Hematopoietic multipotent progenitor cell treated with erythropoietin and hydrocortisone succinate and interleukin-3 and kit ligand, for 8 days (in vitro differentiated cells): ENCODE results near the gene OSBPL2.

ENCODE experiments used
- DNase-seq: peaks from one replicate; pipeline ENCODE4 v3.0.0-alpha.2; 2015

The OSBPL2 gene

GRCh38 chr20:62303340-62304226, 65.3 kb downstream of the OSBPL2 start:
- DNase-seq: peak; percentile 27

- DNase-seq: no peak
Measured at GRCh38 chr20:62304331-62305148, 66.2 kb downstream of the OSBPL2 start.

- DNase-seq: no peak
Measured at GRCh38 chr20:62305149-62305764, 66.9 kb downstream of the OSBPL2 start.

DNA sequence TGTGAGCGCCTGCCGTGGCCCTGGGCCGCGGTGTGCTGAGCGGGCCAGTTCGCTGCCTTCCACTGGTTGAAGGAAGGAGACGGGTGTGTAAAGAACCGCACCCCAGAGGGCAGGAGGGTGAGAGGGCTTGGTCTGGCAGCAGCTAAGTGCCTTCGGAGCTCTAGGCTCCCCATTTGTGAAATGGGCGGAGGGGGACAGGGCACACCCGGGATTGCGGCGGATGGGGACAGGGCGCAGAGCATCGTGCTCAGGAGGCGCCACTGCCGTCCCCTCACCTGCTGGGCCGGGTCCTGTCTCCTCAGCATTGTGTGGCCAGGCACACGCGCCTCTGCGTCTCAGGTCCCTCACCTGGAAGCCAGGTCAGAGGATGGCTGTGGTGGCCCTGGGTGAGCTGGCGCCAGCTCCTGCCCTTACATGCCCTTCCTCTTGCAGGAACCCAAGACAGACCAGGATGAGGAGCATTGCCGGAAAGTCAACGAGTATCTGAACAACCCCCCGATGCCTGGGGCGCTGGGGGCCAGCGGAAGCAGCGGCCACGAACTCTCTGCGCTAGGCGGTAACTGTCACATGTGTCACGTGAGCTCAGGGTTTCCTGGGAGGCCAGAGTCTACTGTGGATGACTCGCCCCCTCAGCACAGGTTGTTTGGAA, 67.6 kb downstream of the OSBPL2 start:
- no peak for DNase-seq

DNA sequence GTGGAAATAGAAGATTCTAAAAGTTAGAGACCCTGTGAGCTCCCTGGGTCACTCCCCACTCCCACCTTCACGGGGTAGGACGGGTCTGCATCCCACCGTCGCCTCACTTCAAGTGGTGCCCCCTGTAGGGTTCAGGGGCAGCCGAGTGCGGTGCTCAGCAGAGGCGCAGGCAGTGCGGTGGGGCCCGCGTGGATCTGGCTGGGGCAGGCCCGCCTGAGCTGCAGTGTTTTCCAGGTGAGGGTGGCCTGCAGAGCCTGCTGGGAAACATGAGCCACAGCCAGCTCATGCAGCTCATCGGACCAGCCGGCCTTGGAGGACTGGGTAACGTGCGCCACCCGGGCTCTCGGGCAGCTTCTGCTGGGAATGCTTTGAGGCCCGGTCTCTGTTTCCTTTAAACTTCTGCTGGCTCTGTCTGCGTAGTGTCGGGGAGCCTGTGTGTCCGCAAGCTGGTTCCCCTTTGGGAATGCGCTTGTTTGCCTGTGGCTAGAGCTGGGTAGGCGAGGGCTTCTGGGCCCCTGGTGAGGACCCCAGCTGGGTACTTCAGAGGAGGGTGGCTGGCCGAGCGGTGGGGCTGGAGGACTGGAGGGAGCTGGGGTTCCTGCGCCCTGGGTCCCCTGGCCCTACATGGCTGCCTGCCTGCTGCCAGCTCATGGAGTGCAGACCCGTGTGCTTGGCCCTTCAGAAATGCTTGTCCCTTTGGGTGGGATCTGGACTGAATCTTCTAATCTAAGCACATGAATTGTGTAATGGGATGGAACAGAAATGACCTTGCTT, 68.3 kb downstream of the OSBPL2 start:
- no peak for DNase-seq

GRCh38 chr20:62307226-62308101, 69.1 kb downstream of the OSBPL2 start:
- no peak for DNase-seq

GRCh38 chr20:62308102-62308822, 69.9 kb downstream of the OSBPL2 start:
- DNase-seq: no peak

- no peak for DNase-seq
Measured at GRCh38 chr20:62309198-62309944, 71.0 kb downstream of the OSBPL2 start.

DNA sequence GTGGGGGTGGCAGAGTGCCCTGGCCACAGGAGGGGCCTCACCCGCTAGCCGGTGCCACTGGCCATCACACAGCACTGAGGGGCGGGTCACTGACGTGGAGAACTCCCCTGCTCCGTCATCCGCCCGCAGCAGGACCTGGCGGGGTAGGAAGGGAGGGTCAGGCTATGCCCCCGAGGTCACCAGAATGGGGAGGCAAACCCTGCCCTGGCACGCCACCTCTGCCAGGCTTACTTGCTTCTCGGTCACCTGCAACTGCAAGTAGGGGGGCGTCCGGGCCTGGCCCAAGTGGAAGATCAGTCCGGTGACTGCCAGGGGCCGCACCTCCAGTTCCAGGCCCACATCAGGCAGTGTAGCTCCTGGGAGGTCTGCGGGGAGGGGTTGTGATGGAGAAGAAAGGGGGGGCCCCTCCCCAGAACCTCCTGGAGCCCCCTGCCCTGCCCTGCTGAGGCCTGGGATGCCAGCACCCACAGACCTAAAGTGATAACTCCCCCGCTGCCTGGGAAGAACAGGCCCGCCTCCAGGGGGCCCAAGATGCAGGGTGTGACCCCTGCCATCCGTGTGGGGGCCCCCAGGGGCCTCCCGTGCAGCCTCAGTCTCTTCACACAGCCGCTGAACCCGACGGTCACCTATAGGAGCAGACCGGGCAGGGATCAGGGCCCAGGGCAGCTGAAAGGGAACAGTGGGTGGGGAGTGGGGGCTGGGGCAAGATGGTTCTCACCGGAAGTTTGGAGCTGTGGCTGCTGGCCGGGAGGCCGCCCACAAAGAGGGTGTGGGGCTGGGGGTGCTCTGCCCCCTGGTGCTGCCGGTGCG, 71.8 kb downstream of the OSBPL2 start:
- no peak for DNase-seq

GRCh38 chr20:62310757-62311121, 72.4 kb downstream of the OSBPL2 start:
- DNase-seq: no peak

- DNase-seq: no peak
Measured at GRCh38 chr20:62311150-62311549, 72.8 kb downstream of the OSBPL2 start.

DNA sequence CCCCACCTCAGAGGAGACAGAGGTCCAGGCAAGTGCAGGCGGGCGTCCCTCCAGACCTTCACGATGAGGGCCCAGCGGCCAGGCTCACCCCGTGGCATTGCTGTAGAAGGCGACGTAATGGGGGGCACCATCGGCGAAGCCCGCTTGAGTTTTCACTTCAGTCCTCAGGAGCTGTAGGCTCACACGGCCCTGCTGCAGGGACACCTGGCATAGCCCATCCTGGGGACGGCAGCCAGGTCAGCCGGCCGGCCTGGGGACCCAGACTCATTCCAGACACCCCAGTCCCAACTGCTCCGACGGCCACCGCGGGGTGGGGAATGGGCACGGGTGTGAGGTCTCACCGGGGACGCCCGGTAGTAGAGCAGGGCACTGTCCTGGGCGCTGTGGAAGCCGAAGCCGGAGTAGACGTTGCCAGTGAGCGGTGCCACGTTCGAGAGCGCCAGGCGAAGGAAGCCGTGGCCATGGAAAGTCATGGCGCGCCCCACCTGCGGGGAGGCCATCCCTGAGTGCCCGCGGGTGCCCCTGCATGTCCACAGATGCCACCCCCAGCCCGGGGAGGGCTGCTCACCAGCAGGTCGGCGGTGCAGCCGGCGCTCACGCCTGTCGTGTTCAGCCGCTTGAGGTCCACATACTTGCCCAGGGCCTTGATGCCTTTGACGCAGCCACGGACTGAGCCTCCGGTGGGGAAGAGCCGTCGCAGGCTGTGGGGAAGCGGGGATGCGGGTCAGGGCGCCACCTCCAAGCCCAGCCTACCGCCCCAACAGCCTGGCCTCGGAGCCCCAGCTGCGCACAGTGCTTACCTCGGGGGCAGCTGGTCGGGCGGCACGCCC, 73.7 kb downstream of the OSBPL2 start:
- DNase-seq: no peak

DNA sequence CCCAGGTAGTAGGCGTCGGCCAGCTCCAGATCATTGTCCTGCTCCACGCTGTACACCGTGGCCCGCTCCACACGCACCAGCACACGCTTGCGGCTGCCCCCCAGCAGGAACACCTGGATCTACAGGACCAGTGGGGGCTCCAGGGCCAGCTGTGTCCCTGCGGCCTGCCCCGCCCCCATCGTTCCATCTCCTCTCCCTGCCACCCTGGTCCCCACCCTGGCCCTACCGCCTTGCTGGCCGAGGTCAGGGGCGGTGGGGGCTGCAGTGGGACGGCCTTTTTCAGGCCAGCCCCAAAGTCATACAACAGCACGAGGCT, 74.3 kb downstream of the OSBPL2 start:
- DNase-seq: no peak

GRCh38 chr20:62313021-62313420, 74.7 kb downstream of the OSBPL2 start:
- no peak for DNase-seq

- no peak for DNase-seq
Measured at GRCh38 chr20:62313460-62314338, 75.4 kb downstream of the OSBPL2 start.

- no peak for DNase-seq
Measured at GRCh38 chr20:62314339-62314638, 76.0 kb downstream of the OSBPL2 start.

DNA sequence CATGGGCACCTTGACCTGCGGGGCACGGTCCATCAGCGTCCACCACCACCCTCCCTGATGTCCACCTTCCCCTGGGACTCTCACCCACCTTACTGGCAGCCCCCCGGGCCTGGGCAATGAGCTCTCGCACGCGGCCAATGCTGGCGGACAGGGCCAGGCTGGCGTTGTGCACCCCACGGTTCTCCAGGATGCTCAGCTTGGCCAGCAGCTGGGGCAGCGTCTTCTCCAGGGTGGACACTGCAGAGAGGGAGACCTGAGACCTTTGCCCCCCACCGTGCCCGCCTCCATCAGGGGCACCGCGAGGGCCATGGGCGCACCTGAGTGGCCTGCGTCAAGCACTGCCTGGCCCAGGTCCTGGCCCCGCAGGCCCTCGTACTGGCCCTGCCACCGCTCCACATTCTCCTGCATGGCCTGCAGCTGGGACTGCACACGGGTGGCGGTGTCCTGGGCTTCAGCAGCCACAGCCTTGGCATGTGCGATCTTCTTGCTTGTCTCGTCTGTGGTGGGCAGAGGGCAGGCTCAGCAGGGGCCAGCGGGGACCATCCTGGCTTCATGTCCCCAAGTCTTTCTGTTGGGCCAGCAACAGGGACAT, 76.5 kb downstream of the OSBPL2 start:
- DNase-seq: no peak
